GM13977 (cell line): ENCODE data around the gene ZNRF1.

Source experiments
- DNase-seq: peaks from one replicate; pipeline ENCODE4 v3.0.0; 2012; ENCODE audit warnings: low spot score
- CTCF ChIP-seq: IDR thresholded peaks from 2 replicates; pipeline ENCODE4 v1.5.1; 2012; ENCODE audit warnings: mild to moderate bottlenecking, control low read depth; ENCODE audit not compliant: insufficient read depth; ENCODE audit errors: extremely low read depth, missing control alignments
- in situ Hi-C: fragments of 300-500 bp; cut with MboI; formaldehyde crosslinking; loops from one replicate; pipeline ENCODE4 v1.12.0; 2022; ENCODE audit warnings: low sequenced_read_pairs, low pct_unique_long_range_greater_than_20kb, mixed read lengths, inconsistent platforms; ENCODE audit not compliant: unreplicated experiment

The ZNRF1 gene

DNA sequence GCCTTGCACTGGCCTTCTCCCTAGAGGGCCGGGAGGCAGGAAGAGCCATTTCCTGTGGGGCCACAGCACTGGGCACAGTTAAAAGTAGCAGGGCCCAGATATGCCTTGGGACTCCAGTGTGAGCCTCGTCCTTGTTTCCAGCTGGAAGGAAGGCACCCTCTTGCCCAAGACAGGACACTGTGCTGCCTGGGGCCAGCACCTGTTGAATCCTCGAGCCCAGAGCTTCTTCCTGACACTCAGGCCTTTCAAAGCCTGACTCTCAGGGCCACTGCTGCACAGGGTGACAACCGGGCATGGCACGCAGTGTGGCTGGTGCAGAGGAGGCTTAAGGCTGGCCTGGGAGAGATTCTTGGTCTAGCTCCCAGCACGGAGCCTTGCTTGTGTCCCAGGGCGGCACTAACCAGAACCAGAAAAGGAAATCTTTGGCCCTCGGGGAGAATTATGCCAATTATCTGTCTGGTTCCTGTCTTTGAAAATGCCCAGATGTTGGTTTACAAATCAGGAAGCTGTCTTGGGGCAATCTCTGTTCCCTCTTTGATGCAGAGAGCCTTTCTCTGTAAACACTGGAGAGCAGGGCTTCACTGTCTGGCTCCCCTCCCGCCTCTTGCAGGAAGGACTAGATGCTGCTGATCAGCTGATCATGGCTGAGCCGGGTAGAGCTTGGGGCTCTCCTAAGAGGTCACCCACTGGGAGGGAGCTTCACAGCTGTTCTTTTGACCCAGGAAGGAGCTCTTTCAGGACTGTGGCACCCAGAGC is 106.7 kb downstream of the ZNRF1 start:
- in situ Hi-C loops = loop anchor here (10.0 kb wide), 1 partner anchor 111 kb away; the partner anchor contains the start of gene ZNRF1
- DNase-seq = no peak
- TF ChIP-seq CTCF = no peak

- DNase-seq = no peak
- in situ Hi-C loops = loop anchor here (10.0 kb wide), 1 partner anchor 112 kb away; the partner anchor contains the start of gene ZNRF1
- no peak for TF ChIP-seq CTCF
These were observed 107.8 kb downstream of the ZNRF1 start for GRCh38 chr16:75106351-75107274.

DNA sequence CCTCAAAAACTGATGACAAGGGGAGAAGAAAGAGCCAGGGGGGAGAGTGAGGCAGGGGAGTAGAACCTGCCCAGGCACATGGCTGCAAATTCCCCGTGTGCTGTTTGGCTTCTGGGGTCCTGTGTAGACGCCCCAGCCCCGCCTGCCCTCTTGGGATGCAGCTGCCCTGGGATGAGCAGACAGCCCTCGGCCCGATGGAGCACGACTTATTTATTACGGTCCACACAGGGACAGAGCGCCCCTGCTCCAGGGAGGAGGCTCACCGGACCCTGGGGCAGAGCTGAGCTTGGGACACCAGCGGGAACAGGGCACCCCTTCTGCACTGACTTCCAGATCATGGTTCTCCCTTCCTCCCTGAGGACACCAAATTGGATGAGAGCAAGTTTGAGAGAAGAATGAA is 108.7 kb downstream of the ZNRF1 start:
- in situ Hi-C loops = loop anchor here (10.0 kb wide), 1 partner anchor 113 kb away; the partner anchor contains the start of gene ZNRF1
- no peak for DNase-seq
- TF ChIP-seq CTCF = no peak

GRCh38 chr16:75108792-75109731 is 110.2 kb downstream of the ZNRF1 start:
- no peak for DNase-seq

DNA sequence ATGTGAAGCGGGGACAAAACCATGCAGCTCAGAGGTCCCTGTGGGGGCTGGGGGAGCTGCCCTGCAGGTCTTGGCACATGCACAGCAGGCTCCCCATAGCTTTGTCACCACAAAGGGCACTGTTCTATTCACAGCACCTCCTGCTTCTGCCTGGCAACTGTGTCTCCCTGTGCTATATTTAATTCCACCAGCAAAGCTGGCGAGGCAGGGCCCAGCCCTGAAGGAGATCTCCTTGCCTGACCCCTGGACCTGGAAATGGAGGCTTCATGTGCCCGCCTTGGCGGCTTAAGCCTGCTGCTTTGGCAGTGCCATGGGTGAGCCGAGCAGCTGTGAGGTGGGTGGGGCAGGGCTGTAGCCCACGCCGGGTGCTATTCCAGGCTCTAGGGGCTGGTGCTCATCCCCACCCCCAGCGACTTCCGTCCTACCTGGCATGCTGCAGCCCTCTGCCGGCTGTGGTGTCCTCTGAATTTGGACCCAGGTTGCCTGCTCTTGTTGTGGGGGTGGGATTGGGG is 111.0 kb downstream of the ZNRF1 start:
- DNase-seq = no peak
- in situ Hi-C loops = loop anchor here (10.0 kb wide), 1 partner anchor 115 kb away; the partner anchor contains the start of gene ZNRF1
- no peak for TF ChIP-seq CTCF

More at GRCh38 chr16:75108792-75109731, 110.2 kb downstream of the ZNRF1 start:
- in situ Hi-C loops = loop anchor here (10.0 kb wide), 1 partner anchor 114 kb away; the partner anchor contains the start of gene ZNRF1
- no peak for TF ChIP-seq CTCF
